Endothelial cell of umbilical vein (primary cell): ENCODE measurements around the gene RPL39L. TPM values are rescaled to one million over a fixed set of nuclear protein-coding genes. Genes with fewer than 3 reads are reported as not detected.

Experiments used
- BruUV-seq: library from RNA; stranded (reverse); fragments of 400-500 nt; replicated peaks from 2 replicates; lab custom pipeline; 2021; lab: Mats Ljungman, UMichigan
- CTCF ChIA-PET: fragments of 300-600, 350-600 bp; sonication (Branson Sonifier 250); formaldehyde crosslinking; loops from one replicate; lab custom pipeline; 2021; ENCODE audit warnings: antibody characterized with exemption, inconsistent platforms; lab: Charles Lee
- POLR2A ChIA-PET: fragments of 300-600, 350-600 bp; sonication (Branson Sonifier 250); formaldehyde crosslinking; loops from one replicate; lab custom pipeline; 2021; ENCODE audit warnings: antibody characterized with exemption, inconsistent platforms; lab: Charles Lee
- DNase-seq: peaks from one replicate; pipeline ENCODE4 v3.0.0-alpha.2; 2011; ENCODE audit warnings: low read depth, low spot score
- FAIRE-seq: peaks from 2 replicates; lab custom pipeline; 2011; peaks lifted over from hg19 to GRCh38; lab: Jason Lieb, UNC
- H2AFZ ChIP-seq: 2 replicates; pipeline ENCODE4 v1.6.0; 2012; ENCODE audit warnings: low read depth, low read length, control low read depth, inconsistent platforms
- H3K27ac ChIP-seq: 2 replicates; pipeline ENCODE4 v1.5.1; 2011; ENCODE audit warnings: low read depth, mild to moderate bottlenecking, control low read depth, low read length, moderate library complexity; ENCODE audit not compliant: insufficient read depth
- H3K27me3 ChIP-seq, 2 experiments: 2 replicates each; pipeline versions ENCODE4 v1.6.0 to v1.6.1; 2011; ENCODE audit warnings: low read length in 2 of 2, mixed read lengths in 1 of 2; ENCODE audit not compliant: control insufficient read depth in 2 of 2, insufficient read depth in 2 of 2
- H3K36me3 ChIP-seq, 2 experiments: 2 replicates in 1 of 2; 3 replicates in 1 of 2; pipeline ENCODE4 v1.5.1; 2011; ENCODE audit warnings: low read length in 2 of 2, mild to moderate bottlenecking in 1 of 2, moderate library complexity in 1 of 2; ENCODE audit not compliant: control insufficient read depth in 2 of 2, insufficient read depth in 2 of 2; ENCODE audit errors: extremely low read depth in 1 of 2
- H3K4me1 ChIP-seq: 3 replicates; pipeline ENCODE4 v1.5.1; 2011; ENCODE audit warnings: mild to moderate bottlenecking, low read length; ENCODE audit not compliant: control insufficient read depth, insufficient read depth; ENCODE audit errors: extremely low read depth
- H3K4me2 ChIP-seq: 2 replicates; pipeline ENCODE4 v1.6.1; 2011; ENCODE audit warnings: low read length, control low read depth, mixed read lengths; ENCODE audit not compliant: insufficient read depth
- H3K4me3 ChIP-seq, 3 experiments: fragments of 200-600 bp in 1 of 3; sonication (generic), shearing (Covaris generic) in 1 of 3; replicated peaks in 1 of 3; 2 replicates each; pipeline ENCODE4 v1.5.1; 2011 to 2016; ENCODE audit warnings: control low read depth in 3 of 3, low read length in 3 of 3, mild to moderate bottlenecking in 2 of 3, inconsistent platforms in 1 of 3, low read depth in 1 of 3, moderate library complexity in 1 of 3; ENCODE audit not compliant: insufficient read depth in 1 of 3
- H3K79me2 ChIP-seq: 2 replicates; pipeline ENCODE4 v1.6.0; 2012; ENCODE audit warnings: low read length, inconsistent platforms; ENCODE audit not compliant: control insufficient read depth, insufficient read depth
- H3K9ac ChIP-seq: replicated peaks from 2 replicates; pipeline ENCODE3; 2011; ENCODE audit warnings: low read length, control low read depth; ENCODE audit not compliant: insufficient read depth; ENCODE audit errors: extremely low read depth
- H3K9me1 ChIP-seq: replicated peaks from 3 replicates; pipeline ENCODE4 v1.6.0; 2011; ENCODE audit warnings: mild to moderate bottlenecking, low read length; ENCODE audit not compliant: control insufficient read depth, insufficient read depth; ENCODE audit errors: extremely low read depth
- H3K9me3 ChIP-seq: replicated peaks from 2 replicates; pipeline ENCODE4 v1.5.1; 2012; ENCODE audit warnings: low read length, inconsistent platforms; ENCODE audit not compliant: control insufficient read depth, insufficient read depth
- H4K20me1 ChIP-seq: replicated peaks from 2 replicates; pipeline ENCODE3; 2011; ENCODE audit warnings: mild to moderate bottlenecking, low read length; ENCODE audit not compliant: control insufficient read depth, insufficient read depth; ENCODE audit errors: extremely low read depth
- EZH2 ChIP-seq: IDR thresholded peaks from 2 replicates; pipeline ENCODE4 v1.6.1; 2012; ENCODE audit warnings: borderline replicate concordance, low read depth, mild to moderate bottlenecking, moderate library complexity, low read length, inconsistent platforms; ENCODE audit not compliant: severe bottlenecking
- FOS ChIP-seq: IDR thresholded peaks from 2 replicates; pipeline ENCODE4 v1.6.1; 2011; ENCODE audit warnings: mild to moderate bottlenecking, low read length, moderate library complexity, borderline replicate concordance; ENCODE audit not compliant: insufficient read depth
- GATA2 ChIP-seq: IDR thresholded peaks from 2 replicates; pipeline ENCODE4 v1.7.0; 2011; ENCODE audit warnings: low read depth, mild to moderate bottlenecking, moderate library complexity, mixed read lengths, low read length; ENCODE audit not compliant: insufficient read length, insufficient read depth
- JUN ChIP-seq: IDR thresholded peaks from 2 replicates; pipeline ENCODE4 v1.6.1; 2011; ENCODE audit warnings: borderline replicate concordance, low read depth; ENCODE audit not compliant: insufficient read length, insufficient read depth
- POLR2A ChIP-seq: IDR thresholded peaks from 2 replicates; pipeline ENCODE4 v1.6.1; 2012; ENCODE audit warnings: low read depth, mild to moderate bottlenecking, control low read depth, low read length
- POLR2AphosphoS5 ChIP-seq: IDR thresholded peaks from 2 replicates; pipeline ENCODE4 v1.6.1; 2012; ENCODE audit warnings: low read depth, mild to moderate bottlenecking, control low read depth, low read length, moderate library complexity; ENCODE audit not compliant: insufficient read depth
- dilution Hi-C: fragments of 300-500 bp; cut with MboI; formaldehyde crosslinking; loops from one replicate; pipeline ENCODE4 v1.15.0; 2019; ENCODE audit warnings: low sequenced_read_pairs; ENCODE audit not compliant: extremely low pct_ligation_motif_present
- intact Hi-C: fragments of 100-400 bp; cut with micrococcal nuclease; formaldehyde crosslinking; loops from one replicate; pipeline ENCODE4 v1.10.0; 2022
- polyA plus RNA-seq, 4 experiments: library from polyadenylated mRNA; depleted of rRNA in 3 of 4; stranded (reverse) in 3 of 4; unstranded in 1 of 4; fragments of >200 nt; gene quantifications; 2 replicates each; pipeline versions ENCODE4 v1.2.1 to v1.2.3, GENCODE V29; 2011 to 2012; ENCODE audit warnings: missing spikeins in 1 of 4
- total RNA-seq: library from RNA; stranded (reverse); gene quantifications from 2 replicates; pipeline ENCODE4 v1.2.3, GENCODE V29; 2021
- TF ChIP-seq, protein P1 (sequence below), 2 donors: IDR thresholded peaks; 1 replicate in 1 of 2; 2 replicates in 1 of 2; pipeline ENCODE4 v1.5.1; 2011; ENCODE audit warnings: low read length in 2 of 2, mild to moderate bottlenecking in 2 of 2, moderate library complexity in 2 of 2, control low read depth in 1 of 2, inconsistent platforms in 1 of 2, low read depth in 1 of 2; ENCODE audit not compliant: insufficient read depth in 1 of 2; ENCODE audit errors: extremely low read depth in 1 of 2
- TF ChIP-seq, protein P2 (sequence below): IDR thresholded peaks from 2 replicates; pipeline ENCODE4 v1.6.1; 2011; ENCODE audit not compliant: insufficient read depth, insufficient read length

Gene RPL39L
- total and polyA plus RNA-seq, 2 donors (not counting 3 experiments of a cell fraction or from before 2014, with no cell fraction given) = 14.3 to 22.3 TPM

- dilution Hi-C loops = no loop called here
- no peak overlapping the region for H2AFZ ChIP-seq
These were observed 64.5 kb downstream of the RPL39L start for GRCh38 chr3:187074846-187075245.

More at GRCh38 chr3:187074846-187075245, 64.5 kb downstream of the RPL39L start:
- DNase-seq (no peak), FAIRE-seq (no peak)
- Histone ChIP-seq H3K27ac (no peak overlapping the region), H3K4me3 (no peak overlapping the region), H3K79me2 (no peaks in the 10 kb centered on the region), H3K4me1 (no peaks in the 10 kb centered on the region), H3K9ac (no peak overlapping the region), H4K20me1 (no peaks in the 10 kb centered on the region), H3K4me2 (no peak overlapping the region), H3K27me3 (no peaks in the 10 kb centered on the region), H3K36me3 (peaks cover 3 to 52% of the 10 kb centered on the region in 2 experiments), H3K9me1 (no peaks in the 10 kb centered on the region), H3K9me3 (no peaks in the 10 kb centered on the region)
- no peak for TF ChIP-seq GATA2
- no peak for TF ChIP-seq POLR2A
- TF ChIP-seq JUN = no peak
- TF ChIP-seq, protein P1, sequence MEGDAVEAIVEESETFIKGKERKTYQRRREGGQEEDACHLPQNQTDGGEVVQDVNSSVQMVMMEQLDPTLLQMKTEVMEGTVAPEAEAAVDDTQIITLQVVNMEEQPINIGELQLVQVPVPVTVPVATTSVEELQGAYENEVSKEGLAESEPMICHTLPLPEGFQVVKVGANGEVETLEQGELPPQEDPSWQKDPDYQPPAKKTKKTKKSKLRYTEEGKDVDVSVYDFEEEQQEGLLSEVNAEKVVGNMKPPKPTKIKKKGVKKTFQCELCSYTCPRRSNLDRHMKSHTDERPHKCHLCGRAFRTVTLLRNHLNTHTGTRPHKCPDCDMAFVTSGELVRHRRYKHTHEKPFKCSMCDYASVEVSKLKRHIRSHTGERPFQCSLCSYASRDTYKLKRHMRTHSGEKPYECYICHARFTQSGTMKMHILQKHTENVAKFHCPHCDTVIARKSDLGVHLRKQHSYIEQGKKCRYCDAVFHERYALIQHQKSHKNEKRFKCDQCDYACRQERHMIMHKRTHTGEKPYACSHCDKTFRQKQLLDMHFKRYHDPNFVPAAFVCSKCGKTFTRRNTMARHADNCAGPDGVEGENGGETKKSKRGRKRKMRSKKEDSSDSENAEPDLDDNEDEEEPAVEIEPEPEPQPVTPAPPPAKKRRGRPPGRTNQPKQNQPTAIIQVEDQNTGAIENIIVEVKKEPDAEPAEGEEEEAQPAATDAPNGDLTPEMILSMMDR (IDR thresholded peaks at IDR 0.05; ENCODE audit: extremely low read depth in 1 of 2, insufficient read depth in 1 of 2, low read depth in 1 of 2, low read length in 2 of 2) = no peak
- no peak for TF ChIP-seq POLR2AphosphoS5
- no peak for TF ChIP-seq FOS
- TF ChIP-seq, protein P2, sequence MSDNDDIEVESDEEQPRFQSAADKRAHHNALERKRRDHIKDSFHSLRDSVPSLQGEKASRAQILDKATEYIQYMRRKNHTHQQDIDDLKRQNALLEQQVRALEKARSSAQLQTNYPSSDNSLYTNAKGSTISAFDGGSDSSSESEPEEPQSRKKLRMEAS = no peak
- no peak for TF ChIP-seq EZH2
- intact Hi-C loops = no loop called here
- POLR2A ChIA-PET = no interaction called here
- CTCF ChIA-PET = interaction anchor here (1.0 to 1.3 kb wide), 3 partner anchors 8 to 226 kb away, joined by 3 to 6 read pairs (median 3); no protein-coding TSS in a partner anchor
- BruUV-seq = no TSS peak
